NCI-H748 (cell line): ENCODE data around the gene PTPRC.
"Not testable (repeated sequence)": the region's sequence is repeated elsewhere in the genome, so short reads cannot be mapped to it uniquely, and the experiment has no call there.

Experiments
- DNase-seq: peaks from one replicate; lab custom pipeline; 2025; ENCODE audit not compliant: unreplicated experiment; lab: John Stamatoyannopoulos, UW

The PTPRC gene

GRCh38 chr1:198638894-198639635 is at the start of gene PTPRC:
Gene PTPRC, plus strand, starts transcription at chr1:198639040. Its CDS starts 229 bp downstream, at chr1:198639269.
- DNase-seq: no peak

- DNase-seq: no peak
Measured at GRCh38 chr1:198590454-198590853, 48.4 kb upstream of the PTPRC start.

- DNase-seq: no peak
Measured at GRCh38 chr1:198595765-198596164, 43.1 kb upstream of the PTPRC start.

- DNase-seq: no peak
Measured at GRCh38 chr1:198597690-198598430, 41.0 kb upstream of the PTPRC start.

GRCh38 chr1:198598796-198599321 is 40.0 kb upstream of the PTPRC start:
- no peak for DNase-seq

GRCh38 chr1:198599749-198600148 is 39.1 kb upstream of the PTPRC start:
- no peak for DNase-seq

- DNase-seq: no peak
Measured at GRCh38 chr1:198600906-198601305, 37.9 kb upstream of the PTPRC start.

- DNase-seq: not testable (repeated sequence)
Measured at GRCh38 chr1:198601310-198601709, 37.5 kb upstream of the PTPRC start.

- no peak for DNase-seq
Measured at GRCh38 chr1:198601936-198602889, 36.6 kb upstream of the PTPRC start.

- DNase-seq: no peak
Measured at GRCh38 chr1:198604975-198605374, 33.9 kb upstream of the PTPRC start.

GRCh38 chr1:198605406-198605805 is 33.4 kb upstream of the PTPRC start:
- no peak for DNase-seq

- no peak for DNase-seq
Measured at GRCh38 chr1:198606020-198606438, 32.8 kb upstream of the PTPRC start.

- DNase-seq: no peak
Measured at GRCh38 chr1:198607714-198608113, 31.1 kb upstream of the PTPRC start.

- DNase-seq: no peak
Measured at GRCh38 chr1:198610362-198610761, 28.5 kb upstream of the PTPRC start.

GRCh38 chr1:198611219-198611618 is 27.6 kb upstream of the PTPRC start:
- no peak for DNase-seq

GRCh38 chr1:198612471-198613260 is 26.2 kb upstream of the PTPRC start:
- DNase-seq: no peak

- no peak for DNase-seq
Measured at GRCh38 chr1:198617406-198617805, 21.4 kb upstream of the PTPRC start.

- DNase-seq: no peak
Measured at GRCh38 chr1:198619375-198620140, 19.3 kb upstream of the PTPRC start.

- no peak for DNase-seq
Measured at GRCh38 chr1:198620218-198620617, 18.6 kb upstream of the PTPRC start.
